DMS 273 (cell line): ENCODE measurements around the gene CLVS2.

ENCODE experiments used
- DNase-seq: peaks from one replicate; lab custom pipeline; 2025; ENCODE audit not compliant: unreplicated experiment; lab: John Stamatoyannopoulos, UW

The CLVS2 gene

GRCh38 chr6:122995921-122996793, at the start of gene CLVS2:
TSS of gene CLVS2 (plus strand) at chr6:122996235. CDS start at chr6:122997778, 1,543 bp downstream.
- peak; percentile 64 for DNase-seq

- no peak for DNase-seq
Measured at GRCh38 chr6:122947355-122947754, 48.7 kb upstream of the CLVS2 start.

- DNase-seq = no peak
Measured at GRCh38 chr6:122953766-122954165, 42.3 kb upstream of the CLVS2 start.

- DNase-seq = no peak
Measured at GRCh38 chr6:122956376-122956775, 39.7 kb upstream of the CLVS2 start.

GRCh38 chr6:122962000-122962624, 33.9 kb upstream of the CLVS2 start:
- no peak for DNase-seq

- DNase-seq = no peak
Measured at GRCh38 chr6:122969999-122970533, 26.0 kb upstream of the CLVS2 start.

- DNase-seq = no peak
Measured at GRCh38 chr6:122977180-122977579, 18.9 kb upstream of the CLVS2 start.

- DNase-seq = no peak
Measured at GRCh38 chr6:122984393-122984792, 11.6 kb upstream of the CLVS2 start.

GRCh38 chr6:122994256-122994655, 1.8 kb upstream of the CLVS2 start:
- no peak for DNase-seq

- no peak for DNase-seq
Measured at GRCh38 chr6:122996794-122997505, 915 bp downstream of the CLVS2 start.

GRCh38 chr6:122997541-122998150, 1.6 kb downstream of the CLVS2 start:
- DNase-seq = no peak

GRCh38 chr6:122998403-122998975, 2.5 kb downstream of the CLVS2 start:
- DNase-seq = no peak

GRCh38 chr6:123000244-123000770, 4.3 kb downstream of the CLVS2 start:
- DNase-seq = no peak

GRCh38 chr6:123001540-123001939, 5.5 kb downstream of the CLVS2 start:
- no peak for DNase-seq

GRCh38 chr6:123007885-123008284, 11.8 kb downstream of the CLVS2 start:
- DNase-seq = no peak

- no peak for DNase-seq
Measured at GRCh38 chr6:123009059-123009458, 13.0 kb downstream of the CLVS2 start.

GRCh38 chr6:123014835-123015234, 18.8 kb downstream of the CLVS2 start:
- no peak for DNase-seq

GRCh38 chr6:123016431-123017103, 20.5 kb downstream of the CLVS2 start:
- DNase-seq = no peak

GRCh38 chr6:123017104-123017682, 21.2 kb downstream of the CLVS2 start:
- no peak for DNase-seq

GRCh38 chr6:123022975-123023374, 26.9 kb downstream of the CLVS2 start:
- no peak for DNase-seq
